HG03280 (cell line): ENCODE results near the gene EHD4.

ENCODE experiments used
- ATAC-seq: cut with Tn5 transposase; IDR thresholded peaks from one replicate; pipeline ENCODE4 v1.9.1; 2021; ENCODE audit warnings: mild to moderate bottlenecking, moderate library complexity; ENCODE audit not compliant: unreplicated experiment

EHD4 gene

DNA sequence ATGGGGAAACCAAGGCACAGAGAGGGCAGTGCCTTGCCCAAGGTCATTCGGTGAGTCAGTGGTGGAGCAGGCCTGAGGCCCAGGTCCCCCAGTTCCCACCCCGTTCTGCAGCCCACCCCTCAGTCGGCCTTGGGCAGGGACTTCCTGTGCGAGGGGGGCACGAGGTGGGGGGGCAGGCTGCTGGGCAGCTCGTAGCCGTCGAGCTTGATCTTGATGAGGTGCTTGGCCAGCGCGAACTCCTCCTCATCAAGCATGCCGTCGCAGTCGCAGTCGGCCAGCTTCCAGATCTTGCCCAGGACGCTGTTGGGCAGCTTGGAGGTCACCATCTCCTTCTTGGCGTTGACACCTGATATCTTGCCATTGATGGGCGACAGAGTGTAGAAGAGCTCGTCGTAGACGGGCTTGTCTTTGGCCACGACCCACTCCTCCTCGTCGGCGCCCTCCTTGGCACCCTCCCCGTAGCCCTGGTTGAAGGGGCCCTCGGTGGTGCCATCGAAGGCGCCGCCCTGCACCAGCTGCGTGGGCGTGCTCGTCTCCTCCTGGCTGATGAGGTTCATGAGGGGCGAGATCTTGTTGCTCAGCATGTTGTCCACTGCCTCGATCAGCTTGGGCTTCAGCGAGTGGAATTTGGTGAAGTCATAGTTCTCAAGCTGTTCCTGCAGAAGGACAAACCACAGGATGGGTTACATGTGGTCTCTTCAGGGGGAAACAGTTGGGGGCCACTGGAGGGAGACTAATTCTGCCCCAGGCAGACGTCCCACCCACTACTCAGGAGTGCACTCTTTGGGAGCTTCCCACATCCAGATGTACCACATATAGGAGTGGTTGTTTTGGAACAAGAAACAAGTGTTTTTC lies 71.6 kb downstream of the EHD4 start:
- ATAC-seq, result no peak

DNA sequence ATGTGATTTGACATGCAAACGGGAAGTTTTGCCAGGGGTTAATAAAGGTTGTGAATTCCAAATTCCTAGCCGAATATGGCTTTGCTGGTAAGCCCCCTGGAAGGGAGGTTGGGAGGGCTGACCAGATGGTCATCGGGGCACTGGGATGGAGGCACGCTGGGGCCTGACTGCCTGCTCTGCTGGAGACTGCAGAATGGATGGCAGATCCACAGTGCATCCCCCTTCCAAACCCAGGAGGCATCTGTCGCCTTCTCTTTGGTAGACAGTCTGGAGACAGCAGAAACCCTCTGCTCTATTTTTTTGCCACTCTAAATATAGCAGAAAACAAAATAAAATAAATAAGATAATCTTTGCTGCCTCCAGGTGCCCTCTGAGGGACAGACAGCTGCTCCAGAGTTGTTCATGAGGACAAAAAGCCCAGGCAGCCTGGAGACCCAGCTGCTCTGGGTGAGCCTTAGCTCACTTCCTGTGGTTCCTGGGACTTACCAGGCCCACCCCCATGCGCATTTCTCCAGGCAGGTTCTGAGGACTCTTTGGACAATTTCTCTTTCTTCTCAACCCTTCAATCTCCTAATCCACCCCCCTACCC lies 72.4 kb downstream of the EHD4 start:
- no peak for ATAC-seq

DNA sequence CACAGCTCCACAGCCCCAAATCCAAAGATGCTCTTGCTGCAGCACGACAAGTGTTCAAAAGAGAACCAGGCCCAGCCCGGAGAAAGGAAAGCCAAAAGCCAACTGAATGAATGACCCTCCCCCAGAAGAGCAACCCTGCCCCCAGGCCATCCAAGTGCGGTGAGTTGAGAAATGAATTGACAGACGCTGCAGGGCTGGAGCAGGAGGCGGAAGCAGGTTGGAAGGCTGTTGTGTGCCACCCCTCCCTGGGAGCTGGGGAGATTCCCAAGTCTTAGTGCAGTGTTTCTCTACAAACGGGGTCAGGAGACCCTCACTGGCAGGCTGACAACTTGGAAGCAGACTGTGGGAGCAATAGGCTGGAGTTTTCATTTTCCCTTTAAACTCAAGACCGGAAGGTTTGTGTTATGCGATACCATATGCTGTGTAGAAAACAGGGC lies 75.0 kb downstream of the EHD4 start:
- ATAC-seq, result no peak

DNA sequence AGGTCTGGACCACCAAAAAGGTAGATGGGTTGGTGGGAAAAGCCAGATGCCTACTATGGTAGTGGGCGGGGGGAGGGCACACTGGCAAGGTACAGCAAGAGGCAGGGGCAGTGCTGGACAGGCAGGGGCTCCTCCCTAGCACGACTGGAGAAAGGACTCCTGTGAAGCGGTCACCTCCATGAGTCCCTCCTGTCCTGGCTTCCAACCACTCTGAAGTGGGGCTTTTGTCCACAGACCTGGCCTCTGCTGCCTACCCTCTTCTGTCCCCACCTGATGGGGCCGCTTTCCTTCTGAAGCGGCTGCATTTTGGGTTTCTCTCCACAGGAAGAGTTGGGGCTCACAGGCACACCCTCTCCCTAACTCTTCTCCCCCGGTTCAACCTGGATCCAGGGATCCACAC lies 75.8 kb downstream of the EHD4 start:
- ATAC-seq, result no peak

DNA sequence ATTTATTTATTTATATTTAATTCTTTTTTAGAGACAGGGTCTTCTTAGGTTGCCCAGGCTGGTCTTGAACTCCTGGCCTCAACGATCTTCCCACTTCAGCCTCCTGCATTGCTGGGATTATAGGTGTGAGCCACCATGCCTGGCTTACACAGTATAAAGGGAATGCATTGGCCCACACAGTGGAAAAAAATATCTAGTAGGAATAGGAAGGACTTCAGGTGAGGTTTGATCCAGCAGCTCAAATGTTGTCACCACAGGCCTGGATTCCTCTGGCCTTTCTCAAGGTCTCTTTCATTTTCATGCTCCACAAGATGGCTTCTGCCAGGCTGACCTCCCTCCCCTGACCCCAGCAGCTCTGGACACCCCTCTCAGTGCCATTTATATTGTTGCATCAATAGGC lies 76.4 kb downstream of the EHD4 start:
- ATAC-seq, result no peak

DNA sequence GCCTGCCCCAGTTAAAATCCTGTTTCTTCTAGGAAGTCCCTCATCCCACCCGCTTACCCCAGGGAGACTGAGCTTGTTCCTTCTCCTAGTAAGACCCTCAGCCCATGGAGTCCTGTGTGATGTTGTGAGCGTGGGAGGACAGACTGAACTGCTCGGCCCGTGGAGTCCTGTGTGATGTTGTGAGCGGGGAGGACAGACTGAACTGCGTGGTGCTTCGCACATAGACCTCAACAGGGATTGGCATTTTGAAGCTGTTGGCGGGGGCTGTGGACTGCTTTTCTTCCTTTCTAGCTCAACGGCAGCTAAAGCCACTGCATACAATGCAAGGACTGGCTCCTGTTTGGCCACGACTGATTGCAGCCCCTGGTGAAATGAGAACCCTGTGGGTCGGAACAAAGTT lies 76.9 kb downstream of the EHD4 start:
- ATAC-seq, result no peak

DNA sequence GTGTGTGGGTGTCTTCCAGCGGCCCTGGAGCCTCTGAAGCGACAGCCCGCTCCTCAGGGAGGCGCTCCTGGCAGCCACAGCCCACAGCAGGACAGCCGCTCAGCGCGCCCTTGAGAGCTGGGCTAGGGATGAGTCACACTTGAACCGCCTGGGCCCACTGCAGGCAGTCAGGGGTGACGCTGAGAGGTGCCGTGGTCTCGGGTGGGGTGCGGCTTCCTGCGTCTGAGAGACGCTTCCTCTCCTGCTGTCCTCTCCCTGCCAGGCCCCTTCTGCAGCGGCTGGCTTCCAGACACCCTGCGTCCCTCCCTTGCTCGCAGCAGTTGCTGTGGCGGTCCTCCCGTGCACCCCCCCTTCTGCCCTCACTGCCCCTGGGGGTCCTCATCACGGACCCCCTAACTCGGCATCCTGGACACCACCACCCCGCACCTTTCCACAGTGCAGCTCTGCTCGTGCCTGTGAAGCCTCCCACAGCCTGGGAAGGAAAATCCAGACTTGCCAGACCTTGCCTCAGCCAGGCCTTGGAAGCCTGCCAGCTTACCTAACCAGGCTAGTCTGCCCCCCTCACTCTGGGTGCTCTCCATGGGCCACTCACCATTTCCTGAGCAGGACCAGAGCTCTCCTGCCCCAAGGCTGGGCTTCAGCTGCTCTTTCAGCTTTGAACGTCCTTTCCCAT lies 77.4 kb downstream of the EHD4 start:
- no peak for ATAC-seq

DNA sequence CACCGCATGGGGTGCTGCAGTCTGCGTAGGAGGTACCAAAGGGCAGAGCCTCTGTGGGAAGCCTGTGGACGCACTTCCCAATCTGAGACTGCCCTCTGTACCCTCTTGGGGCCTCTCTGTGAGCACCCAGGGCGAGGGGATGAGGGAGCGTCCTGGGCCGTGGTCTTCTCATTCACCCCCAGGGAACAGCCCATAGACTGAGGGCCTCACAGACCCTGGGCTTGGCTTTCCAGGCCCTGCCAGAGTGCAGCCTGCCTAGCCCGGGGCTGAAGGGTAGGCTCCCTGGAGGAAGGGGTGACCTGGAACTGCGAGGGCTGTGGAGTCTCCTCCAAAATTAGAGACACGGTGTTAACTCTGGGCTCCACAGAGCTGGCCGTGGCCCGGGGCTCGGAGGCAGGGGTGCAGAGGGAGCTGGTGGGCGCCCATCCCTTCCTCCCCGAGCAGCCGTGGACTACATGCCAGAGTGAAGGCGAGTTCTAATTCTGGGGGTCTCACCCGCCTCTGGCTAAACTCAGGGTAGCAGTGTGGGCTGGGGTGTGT lies 78.0 kb downstream of the EHD4 start:
- ATAC-seq, result no peak

DNA sequence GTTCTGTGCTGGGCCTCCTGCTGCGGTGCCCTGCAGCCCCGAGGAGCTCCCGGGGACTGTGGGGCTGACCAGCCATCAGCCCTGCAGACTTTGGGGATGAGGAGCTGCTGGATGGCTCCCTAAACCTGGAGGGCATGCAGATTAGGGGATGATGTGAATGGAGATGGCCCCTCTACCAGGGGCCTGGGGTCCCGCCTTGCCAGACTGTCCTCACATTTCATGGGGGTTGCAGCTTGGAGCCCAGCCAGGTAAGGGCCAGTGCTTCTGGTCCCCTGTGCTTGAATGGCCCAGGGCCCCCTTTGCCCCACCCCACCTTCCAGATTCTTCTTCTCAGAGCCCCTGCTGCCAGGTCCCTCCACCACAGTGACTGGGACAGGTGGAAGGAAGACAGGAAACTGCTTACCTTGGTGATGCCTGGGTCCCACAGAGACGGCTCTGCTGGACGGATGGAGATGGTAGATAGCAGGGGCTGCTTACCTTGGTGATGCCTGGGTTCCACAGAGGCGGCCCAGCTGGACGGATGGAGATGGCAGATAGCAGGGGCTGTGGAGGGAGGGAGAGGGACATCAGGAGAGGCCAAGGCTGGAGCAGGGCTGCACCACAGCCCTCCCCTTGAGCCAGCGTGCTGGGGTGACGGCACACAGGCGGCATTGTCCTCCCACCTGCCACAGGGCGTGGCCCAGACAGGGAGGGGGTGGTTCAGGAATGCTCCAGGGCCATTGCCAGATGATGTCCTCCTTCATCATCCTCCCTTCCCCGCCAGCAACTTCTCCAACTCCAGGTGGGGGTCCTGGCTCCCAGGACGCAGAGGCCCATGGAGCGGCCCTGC lies 78.7 kb downstream of the EHD4 start, which contains the start of gene SPTBN5:
SPTBN5 (minus strand) TSS at position 632 of the 829 bp plus-strand sequence; CDS start at position 76, 556 bp downstream.
- no peak for ATAC-seq

DNA sequence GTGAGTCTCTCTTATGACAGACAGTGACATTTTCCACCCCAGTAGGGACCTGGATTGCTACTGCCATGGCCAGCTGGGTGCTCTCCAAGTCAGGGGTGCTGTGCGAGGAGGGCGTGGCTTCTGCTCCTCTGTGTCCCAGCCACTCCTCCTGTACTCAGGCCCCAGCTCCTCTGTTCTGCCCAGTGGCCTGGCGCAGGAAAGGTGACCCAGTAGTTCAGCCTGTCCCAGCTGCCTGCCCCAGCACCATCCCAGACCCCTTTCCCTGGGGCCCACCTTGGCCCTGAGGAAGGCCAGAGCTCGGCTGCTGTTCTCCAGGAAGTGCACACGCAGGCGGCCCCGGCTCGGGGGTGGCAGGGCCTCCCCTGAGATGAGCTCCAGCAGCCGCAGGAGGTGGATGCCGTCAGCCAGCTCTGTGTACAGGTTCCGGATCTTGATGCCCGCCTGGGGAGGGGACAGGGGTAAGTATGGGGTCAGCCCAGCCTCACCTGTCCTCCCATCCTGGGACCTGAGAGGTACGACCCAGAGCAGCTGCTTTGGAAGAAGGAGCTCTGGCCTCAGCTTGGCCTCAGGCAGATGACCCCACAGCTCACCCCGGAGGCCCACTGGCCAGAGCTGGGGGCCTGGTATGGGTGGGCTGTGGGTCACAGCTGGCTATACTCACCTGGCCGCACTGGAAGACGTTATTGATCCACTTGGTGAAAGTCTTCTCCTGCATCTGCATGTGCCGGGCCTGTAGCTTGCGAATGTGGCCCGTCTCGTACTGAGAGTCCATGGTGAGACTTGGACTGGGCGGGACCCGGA lies 79.5 kb downstream of the EHD4 start:
- no peak for ATAC-seq

DNA sequence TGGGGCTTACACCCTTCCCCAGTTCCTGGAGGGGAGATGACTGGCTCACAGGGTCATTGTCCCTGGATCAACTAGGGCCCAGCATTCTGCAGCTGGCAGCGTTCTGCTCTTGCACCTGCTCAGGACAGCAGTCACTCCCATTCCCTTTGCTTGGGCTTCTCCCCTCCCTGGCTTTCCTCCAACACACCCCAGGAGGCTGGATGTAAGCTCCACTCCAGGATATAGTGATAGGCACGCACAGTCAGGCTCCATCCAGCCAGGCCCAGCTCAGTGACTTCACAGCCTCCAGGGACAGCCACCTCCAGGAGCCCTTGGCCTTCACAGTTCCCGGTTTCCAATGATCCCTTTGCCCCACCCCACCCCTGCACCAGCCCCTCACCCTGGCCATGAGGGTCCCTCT lies 80.4 kb downstream of the EHD4 start:
- ATAC-seq, result no peak

DNA sequence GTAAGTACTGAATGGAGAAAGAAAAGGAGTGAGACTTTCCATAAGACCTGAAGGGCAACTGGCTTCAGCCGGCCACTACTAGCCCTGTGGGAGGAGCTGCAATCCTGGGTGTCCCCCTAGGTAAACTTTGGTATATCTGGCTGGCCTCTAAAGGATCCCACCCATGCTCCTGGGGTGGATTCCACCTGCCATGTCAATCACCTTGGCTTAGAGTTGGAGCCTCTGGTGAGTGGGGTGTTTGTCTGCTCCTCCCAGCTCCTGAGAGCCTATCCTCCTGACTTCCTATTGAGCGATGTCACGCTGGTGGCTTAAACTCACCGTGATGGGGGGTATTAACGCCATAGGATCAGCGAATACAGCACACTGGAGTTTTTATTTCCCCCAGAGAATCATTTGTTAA lies 81.1 kb downstream of the EHD4 start:
- no peak for ATAC-seq

DNA sequence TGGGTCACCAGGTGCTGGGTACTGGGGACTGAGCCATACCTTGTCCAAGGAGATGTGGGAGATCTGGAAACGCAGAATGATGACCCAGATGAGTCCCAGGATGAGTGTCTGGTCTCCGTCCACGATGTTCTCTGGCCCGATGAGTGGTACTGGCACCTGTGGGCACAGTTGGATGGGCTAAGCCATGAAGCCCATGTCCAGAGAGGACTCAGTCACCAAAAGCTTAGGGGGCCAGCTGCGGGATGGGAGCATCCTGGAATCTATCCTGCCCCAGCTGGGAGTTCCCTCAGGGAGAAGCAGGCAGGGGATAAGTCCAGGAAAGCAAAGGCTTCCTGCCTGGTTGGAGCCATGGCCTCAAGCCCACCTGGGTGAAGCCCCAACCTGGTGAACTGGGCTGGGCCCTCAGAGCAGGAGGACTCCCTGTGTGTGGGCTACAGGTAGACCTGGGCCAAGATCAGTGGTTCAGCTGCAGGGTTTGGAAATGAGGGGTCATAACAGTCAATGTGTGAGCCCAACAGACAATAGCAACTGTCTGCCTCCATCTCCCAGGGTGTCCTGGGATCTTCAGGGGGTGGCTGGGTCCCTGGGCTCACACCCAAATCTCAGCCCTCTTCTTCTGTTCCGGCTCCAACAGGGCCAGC lies 82.2 kb downstream of the EHD4 start:
- ATAC-seq, result no peak

DNA sequence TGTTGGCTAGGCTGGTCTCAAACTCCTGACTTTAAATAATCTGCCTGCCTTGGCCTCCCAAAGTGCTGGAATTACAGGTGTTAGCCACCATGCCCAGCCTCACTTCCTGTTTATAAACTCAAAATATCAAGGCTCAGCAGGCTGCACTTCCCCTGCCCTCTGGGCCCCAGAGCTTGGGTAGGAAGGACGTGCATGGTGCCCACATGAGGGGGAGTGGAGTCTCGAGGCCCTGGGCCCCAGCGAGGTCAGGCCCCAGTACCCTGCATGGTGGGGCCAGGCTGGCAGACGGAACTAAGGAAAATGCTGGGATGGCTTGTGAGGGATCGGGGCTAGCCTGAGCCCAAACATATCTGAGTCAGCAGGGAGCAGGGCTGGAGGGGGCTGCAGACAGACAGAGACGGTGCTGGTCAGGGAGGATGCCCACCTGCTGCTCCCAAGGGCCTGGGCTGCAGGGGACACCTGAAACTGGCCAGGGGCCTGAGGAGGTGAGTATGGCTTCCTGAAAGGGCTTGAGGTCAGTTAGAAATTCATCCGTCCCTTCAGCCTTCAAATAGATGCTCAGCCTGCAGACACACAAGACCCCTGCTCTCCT lies 83.6 kb downstream of the EHD4 start:
- no peak for ATAC-seq

DNA sequence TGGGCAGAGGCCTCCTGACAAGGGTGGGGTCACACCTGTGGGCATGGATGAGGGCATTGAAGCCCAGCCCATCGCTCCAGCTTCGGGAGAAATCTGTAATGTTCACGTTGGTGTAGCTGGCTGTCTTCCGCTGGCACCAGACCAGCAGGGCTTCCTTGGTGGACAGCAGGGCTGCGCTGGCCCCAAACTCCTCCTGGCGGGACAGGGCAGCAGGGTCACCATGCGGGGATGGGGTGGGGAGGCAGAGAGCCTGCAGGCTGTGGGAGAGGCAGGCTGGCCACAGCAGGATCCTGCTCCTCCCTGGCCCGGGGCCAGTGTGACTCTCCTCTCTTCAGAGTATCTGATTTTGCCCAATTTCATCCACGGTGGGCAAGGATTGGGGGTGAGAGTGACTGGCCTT lies 84.5 kb downstream of the EHD4 start:
- ATAC-seq, result no peak

DNA sequence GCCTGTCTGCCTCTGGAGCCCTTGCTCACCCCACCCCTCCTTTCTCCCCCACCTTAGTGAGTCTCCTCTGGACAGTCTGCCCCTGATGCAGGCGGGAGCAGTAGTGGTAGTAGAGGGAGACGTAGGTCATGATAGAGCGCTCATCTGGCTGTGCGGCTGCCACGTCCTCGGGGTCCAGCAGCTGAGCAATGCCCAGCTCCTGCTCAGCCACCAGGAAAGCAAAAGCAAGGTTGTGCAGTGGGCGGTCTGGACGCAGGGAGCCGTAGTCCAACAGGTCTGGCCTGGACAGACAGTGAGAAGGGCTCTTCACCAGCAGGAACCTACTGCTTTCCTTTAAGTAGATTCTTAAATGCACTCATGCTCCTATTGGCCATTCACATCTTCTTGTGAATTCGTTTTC lies 85.2 kb downstream of the EHD4 start:
- ATAC-seq, result no peak

DNA sequence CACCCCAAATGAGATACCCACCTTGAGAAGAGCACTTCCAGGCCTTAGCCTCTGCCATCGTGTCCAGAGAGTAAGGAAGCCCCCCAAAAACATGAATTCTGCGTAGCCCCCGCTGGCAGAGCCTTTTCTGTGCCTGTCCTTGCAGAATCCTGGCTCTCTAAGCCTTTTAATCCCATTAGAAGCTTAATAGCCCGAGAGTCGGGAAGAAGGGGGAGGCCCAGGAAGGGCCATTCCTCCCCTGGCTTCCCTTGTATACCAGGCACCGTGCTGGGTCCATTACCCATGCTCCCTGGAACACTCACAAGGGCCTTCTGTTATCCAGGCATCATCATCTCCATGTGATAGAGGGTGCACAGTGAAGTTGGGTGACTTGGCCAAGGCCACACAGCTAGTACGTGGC lies 85.6 kb downstream of the EHD4 start:
- no peak for ATAC-seq

DNA sequence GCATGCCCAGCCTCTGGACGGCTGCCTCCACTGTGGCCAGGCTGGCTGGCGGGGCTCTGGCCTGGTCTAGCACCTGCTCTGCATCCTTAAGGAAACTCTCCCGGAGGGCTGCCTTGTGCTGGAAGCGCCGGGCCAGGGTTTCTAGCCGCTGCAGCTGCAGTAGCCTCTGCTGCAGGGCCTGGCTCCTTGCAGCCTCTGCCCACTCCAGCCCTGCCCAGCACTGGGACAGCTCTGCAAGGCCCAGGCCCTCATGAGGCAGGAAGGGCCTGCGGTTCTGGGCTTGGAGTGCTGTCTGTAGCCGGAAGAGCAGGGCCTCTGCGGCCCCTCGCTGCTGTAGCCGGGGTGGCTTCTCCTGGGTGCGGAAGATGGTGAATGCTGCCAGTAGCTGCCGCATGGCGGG lies 86.5 kb downstream of the EHD4 start:
- no peak for ATAC-seq

DNA sequence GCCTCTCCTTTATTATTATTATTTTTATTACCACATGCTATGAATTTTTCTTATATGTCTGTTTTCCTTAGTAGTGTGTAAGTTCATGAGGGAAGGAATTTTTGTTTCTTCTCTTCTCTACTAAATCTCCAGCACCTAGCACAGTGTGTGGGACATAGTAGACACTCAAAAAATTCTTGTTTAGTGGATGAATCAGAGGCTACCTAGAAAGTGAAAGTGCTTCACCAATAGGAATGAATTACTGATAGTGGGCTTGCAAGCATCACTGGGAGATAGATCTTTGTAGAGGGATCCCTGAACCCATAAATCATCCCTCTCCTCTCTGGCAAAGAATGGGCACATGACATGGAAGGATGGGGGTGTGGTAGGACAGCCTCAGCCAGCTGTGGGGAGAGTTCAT lies 87.0 kb downstream of the EHD4 start:
- ATAC-seq, result no peak
